H1 (cell line): ENCODE results near the gene ANKRD24.

ENCODE experiments used
- CTCF ChIP-seq, 3 experiments: IDR thresholded peaks; 1 replicate in 2 of 3; 2 replicates in 1 of 3; pipeline versions ENCODE4 v1.5.1 to v1.6.1; 2011; ENCODE audit warnings: low read length in 3 of 3, mild to moderate bottlenecking in 3 of 3, inconsistent platforms in 2 of 3, low read depth in 1 of 3, moderate library complexity in 1 of 3; ENCODE audit not compliant: insufficient read depth in 1 of 3; ENCODE audit errors: control extremely low read depth in 1 of 3
- KDM1A ChIP-seq: fragments of 200-600, 300-600 bp; sonication (generic); IDR thresholded peaks from 2 replicates; pipeline ENCODE4 v1.7.1; 2016; ENCODE audit warnings: mild to moderate bottlenecking, low read length, borderline replicate concordance

DNA sequence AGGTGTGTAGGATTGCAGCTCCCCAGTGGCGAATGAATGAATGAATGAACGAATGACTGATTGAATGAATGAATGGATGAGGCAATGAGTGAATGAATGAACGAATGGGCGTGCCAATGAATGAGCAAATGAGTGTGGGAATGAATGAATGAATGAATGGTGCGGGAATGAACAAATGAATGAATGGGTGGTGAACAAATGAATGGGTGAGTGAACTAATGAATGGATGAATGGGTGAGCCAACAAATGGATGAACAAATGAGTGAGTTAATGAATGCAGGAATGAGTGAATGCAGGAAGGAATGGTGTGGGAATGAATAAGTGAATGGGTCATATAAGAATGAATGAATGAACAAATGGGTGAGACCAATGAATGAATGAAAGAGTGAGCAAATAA lies 14.7 kb downstream of the ANKRD24 start:
- no peak for TF ChIP-seq KDM1A
- no peak for TF ChIP-seq CTCF (IDR thresholded peaks at IDR 0.05; ENCODE audit: control extremely low read depth in 1 of 3, insufficient read depth in 1 of 3, low read depth in 1 of 3, low read length in 3 of 3)
